ENCODE measurements around the gene MSX1. TPM values are rescaled to one million over a fixed set of nuclear protein-coding genes. Genes with fewer than 3 reads are reported as not detected.
"Not testable (repeated sequence)": the region's sequence is repeated elsewhere in the genome, so short reads cannot be mapped to it uniquely, and the experiment has no call there.

MSX1 gene
- polyA plus RNA-seq, 2 of the 4 experiments (the other 2 are of a cell fraction), result 2.2 to 2.8 TPM

DNA sequence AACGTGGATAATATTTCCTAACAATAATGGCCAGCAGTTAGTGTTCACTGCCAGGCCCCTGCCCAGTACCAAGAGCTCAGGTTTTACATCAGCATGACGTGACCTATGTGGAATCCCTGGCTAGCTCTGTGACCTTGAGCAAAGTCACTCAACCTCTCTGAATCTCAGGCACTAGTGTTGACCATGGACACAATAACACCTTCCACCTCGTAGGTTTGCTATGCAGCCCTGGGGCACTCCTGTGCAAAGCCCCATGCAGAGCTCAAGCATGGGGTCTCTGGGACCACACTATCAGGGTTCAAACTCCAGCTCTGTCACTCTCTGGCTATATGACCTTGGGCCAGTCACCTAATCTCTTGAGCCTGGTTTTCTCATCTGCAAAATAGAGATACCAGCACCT lies 38.7 kb upstream of the MSX1 start:
- Histone ChIP-seq H3K27ac (no peak overlapping the region), H3K9me3 (no peaks in the 10 kb centered on the region), H3K4me2 (no peak overlapping the region), H3K4me3 (no peak overlapping the region), H3K4me1 (no peaks in the 10 kb centered on the region)
- CTCF ChIA-PET, result no interaction called here
- POLR2A ChIA-PET, result no interaction called here
- WGBS (ENCODE audit: missing lambda C conversion rate), result 21% methylated on average over 3 of the region's 3 CpGs
- no peak for DNase-seq (ENCODE audit: low read depth in 1 of 2, low spot score in 1 of 2)
- no peak for FAIRE-seq
- no peak for ATAC-seq
- TF ChIP-seq CBX8 (IDR thresholded peaks at IDR 0.05) (no peak), ZFP36 (IDR thresholded peaks at IDR 0.05; ENCODE audit: borderline replicate concordance, partially characterized antibody) (no peak), MAZ (IDR thresholded peaks at IDR 0.05; ENCODE audit: borderline replicate concordance, low read depth, low read length) (no peak), RCOR1 (IDR thresholded peaks at IDR 0.05; ENCODE audit: low read depth, low read length) (no peak), HOXB5 (CRISPR knock-in tag; IDR thresholded peaks at IDR 0.05) (no peak), RARB (CRISPR knock-in tag; IDR thresholded peaks at IDR 0.05) (no peak), SMC3 (IDR thresholded peaks at IDR 0.05) (no peak), FOSL2 (IDR thresholded peaks at IDR 0.05) (no peak), FOSL2 (CRISPR knock-in tag; IDR thresholded peaks at IDR 0.05) (no peak), SREBF2 (IDR thresholded peaks at IDR 0.05) (no peak), ZC3H11A (IDR thresholded peaks at IDR 0.05) (no peak), EHF (CRISPR knock-in tag; IDR thresholded peaks at IDR 0.05) (no peak), RNF2 (IDR thresholded peaks at IDR 0.05; ENCODE audit: borderline replicate concordance, low read depth) (no peak), HDAC2 (IDR thresholded peaks at IDR 0.05) (no peak)
- TF ChIP-seq, protein P1, sequence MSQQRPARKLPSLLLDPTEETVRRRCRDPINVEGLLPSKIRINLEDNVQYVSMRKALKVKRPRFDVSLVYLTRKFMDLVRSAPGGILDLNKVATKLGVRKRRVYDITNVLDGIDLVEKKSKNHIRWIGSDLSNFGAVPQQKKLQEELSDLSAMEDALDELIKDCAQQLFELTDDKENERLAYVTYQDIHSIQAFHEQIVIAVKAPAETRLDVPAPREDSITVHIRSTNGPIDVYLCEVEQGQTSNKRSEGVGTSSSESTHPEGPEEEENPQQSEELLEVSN (IDR thresholded peaks at IDR 0.05; ENCODE audit: borderline replicate concordance, low read depth), result no peak
- TF ChIP-seq, protein P2, sequence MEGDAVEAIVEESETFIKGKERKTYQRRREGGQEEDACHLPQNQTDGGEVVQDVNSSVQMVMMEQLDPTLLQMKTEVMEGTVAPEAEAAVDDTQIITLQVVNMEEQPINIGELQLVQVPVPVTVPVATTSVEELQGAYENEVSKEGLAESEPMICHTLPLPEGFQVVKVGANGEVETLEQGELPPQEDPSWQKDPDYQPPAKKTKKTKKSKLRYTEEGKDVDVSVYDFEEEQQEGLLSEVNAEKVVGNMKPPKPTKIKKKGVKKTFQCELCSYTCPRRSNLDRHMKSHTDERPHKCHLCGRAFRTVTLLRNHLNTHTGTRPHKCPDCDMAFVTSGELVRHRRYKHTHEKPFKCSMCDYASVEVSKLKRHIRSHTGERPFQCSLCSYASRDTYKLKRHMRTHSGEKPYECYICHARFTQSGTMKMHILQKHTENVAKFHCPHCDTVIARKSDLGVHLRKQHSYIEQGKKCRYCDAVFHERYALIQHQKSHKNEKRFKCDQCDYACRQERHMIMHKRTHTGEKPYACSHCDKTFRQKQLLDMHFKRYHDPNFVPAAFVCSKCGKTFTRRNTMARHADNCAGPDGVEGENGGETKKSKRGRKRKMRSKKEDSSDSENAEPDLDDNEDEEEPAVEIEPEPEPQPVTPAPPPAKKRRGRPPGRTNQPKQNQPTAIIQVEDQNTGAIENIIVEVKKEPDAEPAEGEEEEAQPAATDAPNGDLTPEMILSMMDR (IDR thresholded peaks at IDR 0.05), result no peak

DNA sequence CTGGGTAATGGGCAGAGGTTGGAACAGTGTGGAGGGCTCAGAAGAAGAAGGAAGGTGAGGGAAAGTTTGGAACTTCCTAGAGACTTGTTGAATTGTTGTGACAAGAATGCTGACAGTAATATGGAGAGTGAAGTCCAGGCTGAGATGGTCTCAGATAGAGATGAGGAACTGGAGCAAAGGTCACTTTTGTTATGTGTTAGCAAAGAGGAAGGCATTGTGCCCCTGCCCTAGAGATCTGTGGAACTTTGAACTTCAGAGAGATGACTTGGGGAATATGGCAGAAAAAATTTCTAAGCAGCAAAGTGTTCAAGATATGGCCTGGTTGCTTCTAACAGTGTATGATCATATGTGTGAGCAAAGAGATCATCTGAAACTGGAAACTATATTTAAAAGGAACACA lies 37.9 kb upstream of the MSX1 start:
- no peak for TF ChIP-seq ZFP36 (IDR thresholded peaks at IDR 0.05; ENCODE audit: borderline replicate concordance, partially characterized antibody)
- no peak for TF ChIP-seq FOSL2 (IDR thresholded peaks at IDR 0.05)
- TF ChIP-seq FOSL2 (CRISPR knock-in tag; IDR thresholded peaks at IDR 0.05), result no peak
- no peak for TF ChIP-seq MAFK (IDR thresholded peaks at IDR 0.05; ENCODE audit: partially characterized antibody)
- TF ChIP-seq, protein P3, sequence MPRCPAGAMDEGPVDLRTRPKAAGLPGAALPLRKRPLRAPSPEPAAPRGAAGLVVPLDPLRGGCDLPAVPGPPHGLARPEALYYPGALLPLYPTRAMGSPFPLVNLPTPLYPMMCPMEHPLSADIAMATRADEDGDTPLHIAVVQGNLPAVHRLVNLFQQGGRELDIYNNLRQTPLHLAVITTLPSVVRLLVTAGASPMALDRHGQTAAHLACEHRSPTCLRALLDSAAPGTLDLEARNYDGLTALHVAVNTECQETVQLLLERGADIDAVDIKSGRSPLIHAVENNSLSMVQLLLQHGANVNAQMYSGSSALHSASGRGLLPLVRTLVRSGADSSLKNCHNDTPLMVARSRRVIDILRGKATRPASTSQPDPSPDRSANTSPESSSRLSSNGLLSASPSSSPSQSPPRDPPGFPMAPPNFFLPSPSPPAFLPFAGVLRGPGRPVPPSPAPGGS (IDR thresholded peaks at IDR 0.05), result no peak
- TF ChIP-seq ZC3H11A (IDR thresholded peaks at IDR 0.05), result no peak
- TF ChIP-seq, protein P4, sequence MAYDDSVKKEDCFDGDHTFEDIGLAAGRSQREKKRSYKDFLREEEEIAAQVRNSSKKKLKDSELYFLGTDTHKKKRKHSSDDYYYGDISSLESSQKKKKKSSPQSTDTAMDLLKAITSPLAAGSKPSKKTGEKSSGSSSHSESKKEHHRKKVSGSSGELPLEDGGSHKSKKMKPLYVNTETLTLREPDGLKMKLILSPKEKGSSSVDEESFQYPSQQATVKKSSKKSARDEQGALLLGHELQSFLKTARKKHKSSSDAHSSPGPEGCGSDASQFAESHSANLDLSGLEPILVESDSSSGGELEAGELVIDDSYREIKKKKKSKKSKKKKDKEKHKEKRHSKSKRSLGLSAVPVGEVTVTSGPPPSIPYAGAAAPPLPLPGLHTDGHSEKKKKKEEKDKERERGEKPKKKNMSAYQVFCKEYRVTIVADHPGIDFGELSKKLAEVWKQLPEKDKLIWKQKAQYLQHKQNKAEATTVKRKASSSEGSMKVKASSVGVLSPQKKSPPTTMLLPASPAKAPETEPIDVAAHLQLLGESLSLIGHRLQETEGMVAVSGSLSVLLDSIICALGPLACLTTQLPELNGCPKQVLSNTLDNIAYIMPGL (CRISPR knock-in tag; IDR thresholded peaks at IDR 0.05; ENCODE audit: borderline replicate concordance), result no peak
- TF ChIP-seq, protein P5, sequence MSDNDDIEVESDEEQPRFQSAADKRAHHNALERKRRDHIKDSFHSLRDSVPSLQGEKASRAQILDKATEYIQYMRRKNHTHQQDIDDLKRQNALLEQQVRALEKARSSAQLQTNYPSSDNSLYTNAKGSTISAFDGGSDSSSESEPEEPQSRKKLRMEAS (IDR thresholded peaks at IDR 0.05), result no peak
- TF ChIP-seq KDM1A (IDR thresholded peaks at IDR 0.05; ENCODE audit: low read depth), result no peak
- no peak for TF ChIP-seq HOXB5 (CRISPR knock-in tag; IDR thresholded peaks at IDR 0.05)
- no peak for TF ChIP-seq FOSB (CRISPR knock-in tag; IDR thresholded peaks at IDR 0.05)
- TF ChIP-seq CBX8 (IDR thresholded peaks at IDR 0.05), result no peak
- TF ChIP-seq CHD2 (IDR thresholded peaks at IDR 0.05; ENCODE audit: low read length, partially characterized antibody), result no peak
- TF ChIP-seq JUNB (IDR thresholded peaks at IDR 0.05), result no peak
- no peak for TF ChIP-seq POLR2A (IDR thresholded peaks at IDR 0.05; ENCODE audit: low read length)
- TF ChIP-seq, protein P2 (IDR thresholded peaks at IDR 0.05), result no peak
- no peak for TF ChIP-seq KDM5A (IDR thresholded peaks at IDR 0.05)
- no peak for TF ChIP-seq SMC3 (IDR thresholded peaks at IDR 0.05)
- TF ChIP-seq EP300 (IDR thresholded peaks at IDR 0.05), result no peak
- TF ChIP-seq HEYL (CRISPR knock-in tag; IDR thresholded peaks at IDR 0.05), result no peak
- Histone ChIP-seq H3K4me1 (no peaks in the 10 kb centered on the region), H3K4me2 (no peak overlapping the region), H3K9me3 (no peaks in the 10 kb centered on the region), H3K4me3 (no peak overlapping the region), H3K27ac (no peak overlapping the region)
- no peak for DNase-seq (ENCODE audit: low read depth in 1 of 2, low spot score in 1 of 2)
- CTCF ChIA-PET, result no interaction called here
- FAIRE-seq, result no peak
- no peak for ATAC-seq
- POLR2A ChIA-PET, result no interaction called here

DNA sequence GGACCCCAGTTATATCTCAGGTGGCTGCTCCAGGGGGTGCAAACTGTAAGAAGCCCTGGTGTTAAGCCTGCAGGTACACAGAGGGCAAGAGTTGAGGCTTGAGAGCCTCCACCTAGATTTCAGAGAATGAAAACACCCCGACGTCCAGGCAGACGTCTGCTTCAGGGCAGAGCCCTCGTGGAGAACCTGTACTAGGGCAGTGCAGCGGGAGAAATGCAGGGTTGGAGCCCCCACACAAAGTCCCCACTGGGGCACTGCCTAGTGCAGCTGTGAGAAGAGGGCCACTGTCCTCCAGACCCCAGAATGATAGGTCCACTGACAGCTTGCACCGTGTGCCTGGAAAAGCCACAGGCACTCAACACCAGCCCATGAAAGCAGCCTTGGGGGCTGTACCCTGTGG lies 37.2 kb upstream of the MSX1 start:
- 60% methylated on average over 5 of the region's 6 CpGs for WGBS (ENCODE audit: missing lambda C conversion rate)
- CTCF ChIA-PET; DNase-seq (ENCODE audit: low read depth in 1 of 2, low spot score in 1 of 2); POLR2A ChIA-PET; H3K4me3 ChIP-seq; H3K9me3 ChIP-seq; FAIRE-seq; ATAC-seq; H3K4me1 ChIP-seq; H3K4me2 ChIP-seq; H3K27ac ChIP-seq: not testable (repeated sequence)

Data from A549 (cell line).